ENCODE measurements around the gene CACNA2D1.

Gene CACNA2D1

GRCh38 chr7:82223580-82223979 is 220.0 kb downstream of the CACNA2D1 start:
- in situ Hi-C loops (cut with HindIII; ENCODE audit: low pct_ligation_motif_present, low sequenced_read_pairs): no loop called here
- TF ChIP-seq CTCF (IDR thresholded peaks at IDR 0.05; ENCODE audit: low read depth, low read length, missing control alignments): no peak
- DNase-seq: no peak
- H3K27ac ChIP-seq: no peak overlapping the region
- no peaks in the 10 kb centered on the region for H3K36me3 ChIP-seq (replicated peaks)
- no peak overlapping the region for H3K4me3 ChIP-seq (ENCODE audit: low read depth, low read length)
- no peaks in the 10 kb centered on the region for H3K27me3 ChIP-seq (replicated peaks)

- no peak for DNase-seq
- no peaks in the 10 kb centered on the region for H3K36me3 ChIP-seq (replicated peaks)
- H3K27ac ChIP-seq: no peak overlapping the region
- no peaks in the 10 kb centered on the region for H3K27me3 ChIP-seq (replicated peaks)
- TF ChIP-seq CTCF (IDR thresholded peaks at IDR 0.05; ENCODE audit: low read depth, low read length, missing control alignments): no peak
- in situ Hi-C loops (cut with HindIII; ENCODE audit: low pct_ligation_motif_present, low sequenced_read_pairs): no loop called here
- no peak overlapping the region for H3K4me3 ChIP-seq (ENCODE audit: low read depth, low read length)
These were observed 222.4 kb downstream of the CACNA2D1 start for GRCh38 chr7:82221152-82221674.

GRCh38 chr7:82212466-82212865 is 231.1 kb downstream of the CACNA2D1 start:
- in situ Hi-C loops (cut with HindIII; ENCODE audit: low pct_ligation_motif_present, low sequenced_read_pairs): no loop called here
- H3K27ac ChIP-seq: no peak overlapping the region
- no peak for DNase-seq
- no peak for TF ChIP-seq CTCF (IDR thresholded peaks at IDR 0.05; ENCODE audit: low read depth, low read length, missing control alignments)
- no peaks in the 10 kb centered on the region for H3K36me3 ChIP-seq (replicated peaks)
- H3K27me3 ChIP-seq (replicated peaks): no peaks in the 10 kb centered on the region
- H3K4me3 ChIP-seq (ENCODE audit: low read depth, low read length): no peak overlapping the region

GRCh38 chr7:82211333-82211732 is 232.2 kb downstream of the CACNA2D1 start:
- in situ Hi-C loops (cut with HindIII; ENCODE audit: low pct_ligation_motif_present, low sequenced_read_pairs): no loop called here
- no peaks in the 10 kb centered on the region for H3K36me3 ChIP-seq (replicated peaks)
- DNase-seq: no peak
- H3K27me3 ChIP-seq (replicated peaks): no peaks in the 10 kb centered on the region
- TF ChIP-seq CTCF (IDR thresholded peaks at IDR 0.05; ENCODE audit: low read depth, low read length, missing control alignments): no peak
- no peak overlapping the region for H3K4me3 ChIP-seq (ENCODE audit: low read depth, low read length)
- no peak overlapping the region for H3K27ac ChIP-seq

- Histone ChIP-seq H3K4me3 (ENCODE audit: low read depth, low read length) (no peak overlapping the region), H3K27ac (no peak overlapping the region), H3K36me3 (replicated peaks) (no peaks in the 10 kb centered on the region), H3K27me3 (replicated peaks) (no peaks in the 10 kb centered on the region)
- no peak for TF ChIP-seq CTCF (IDR thresholded peaks at IDR 0.05; ENCODE audit: low read depth, low read length, missing control alignments)
- no peak for DNase-seq
- in situ Hi-C loops (cut with HindIII; ENCODE audit: low pct_ligation_motif_present, low sequenced_read_pairs): no loop called here
These were observed 233.0 kb downstream of the CACNA2D1 start for GRCh38 chr7:82210416-82211184.
